H9 (cell line): ENCODE data around the gene BEX3. TPM values are rescaled to one million over a fixed set of nuclear protein-coding genes. Genes with fewer than 3 reads are reported as not detected.

Experiments used
- DNase-seq: peaks from one replicate; pipeline ENCODE4 v3.0.0-alpha.2; 2017
- H2AFZ ChIP-seq: one replicate; pipeline ENCODE4 v1.6.1; 2013; ENCODE audit warnings: mild to moderate bottlenecking, low read length, control low read depth, moderate library complexity
- H2AK5ac ChIP-seq: 2 replicates; pipeline ENCODE4 v1.6.1; 2013; ENCODE audit warnings: low read length, control low read depth, mixed read lengths; ENCODE audit not compliant: insufficient read length
- H2BK120ac ChIP-seq: one replicate; pipeline ENCODE4 v1.6.1; 2013; ENCODE audit warnings: low read depth, mild to moderate bottlenecking, low read length, control low read depth, inconsistent platforms; ENCODE audit not compliant: poor library complexity, severe bottlenecking
- H2BK12ac ChIP-seq: 2 replicates; pipeline ENCODE4 v1.6.1; 2013; ENCODE audit warnings: low read length, control low read depth, mixed read lengths, low read depth; ENCODE audit not compliant: insufficient read length
- H2BK15ac ChIP-seq: 2 replicates; pipeline ENCODE4 v1.6.1; 2013; ENCODE audit warnings: low read depth, low read length, control low read depth
- H2BK20ac ChIP-seq: one replicate; pipeline ENCODE4 v1.6.1; 2013; ENCODE audit warnings: low read depth, mild to moderate bottlenecking, low read length, control low read depth, inconsistent platforms; ENCODE audit not compliant: poor library complexity, severe bottlenecking
- H2BK5ac ChIP-seq: 2 replicates; pipeline ENCODE4 v1.6.1; 2013; ENCODE audit warnings: low read length, control low read depth, mixed read lengths; ENCODE audit not compliant: insufficient read length
- H3K14ac ChIP-seq: 2 replicates; pipeline ENCODE4 v1.6.1; 2013; ENCODE audit warnings: low read length, control low read depth; ENCODE audit not compliant: insufficient read depth
- H3K18ac ChIP-seq: 2 replicates; pipeline ENCODE4 v1.6.1; 2013; ENCODE audit warnings: low read depth, mild to moderate bottlenecking, mixed read lengths, low read length, control low read depth; ENCODE audit not compliant: insufficient read length
- H3K23ac ChIP-seq: 2 replicates; pipeline ENCODE4 v1.6.1; 2013; ENCODE audit warnings: low read length, control low read depth, mixed read lengths, low read depth; ENCODE audit not compliant: insufficient read length
- H3K23me2 ChIP-seq: 2 replicates; pipeline ENCODE4 v1.6.1; 2013; ENCODE audit warnings: low read depth, mild to moderate bottlenecking, mixed read lengths, low read length, control low read depth; ENCODE audit not compliant: insufficient read length, poor library complexity, severe bottlenecking
- H3K27ac ChIP-seq: 2 replicates; pipeline ENCODE4 v1.5.1; 2013; ENCODE audit warnings: low read length, control low read depth, mixed read lengths, low read depth; ENCODE audit not compliant: insufficient read length
- H3K27me3 ChIP-seq: 2 replicates; pipeline ENCODE4 v1.6.1; 2013; ENCODE audit warnings: low read length, control low read depth, inconsistent platforms; ENCODE audit not compliant: insufficient read depth
- H3K4ac ChIP-seq: 2 replicates; pipeline ENCODE4 v1.6.1; 2013; ENCODE audit warnings: low read depth, mild to moderate bottlenecking, control low read depth, inconsistent platforms, low read length, moderate library complexity
- H3K4me1 ChIP-seq: 2 replicates; pipeline ENCODE4 v1.6.1; 2013; ENCODE audit warnings: low read length, control low read depth, inconsistent platforms; ENCODE audit not compliant: insufficient read depth
- H3K4me2 ChIP-seq: 2 replicates; pipeline ENCODE4 v1.6.1; 2013; ENCODE audit warnings: low read length, control low read depth, mixed read lengths; ENCODE audit not compliant: insufficient read length, insufficient read depth
- H3K56ac ChIP-seq: 2 replicates; pipeline ENCODE4 v1.6.1; 2013; ENCODE audit warnings: low read depth, mild to moderate bottlenecking, mixed read lengths, low read length, control low read depth; ENCODE audit not compliant: insufficient read length
- H3K79me1 ChIP-seq: 2 replicates; pipeline ENCODE4 v1.6.1; 2013; ENCODE audit warnings: low read depth, mild to moderate bottlenecking, moderate library complexity, low read length, control low read depth, inconsistent platforms; ENCODE audit not compliant: insufficient read depth, poor library complexity, severe bottlenecking
- H3K79me2 ChIP-seq: 2 replicates; pipeline ENCODE4 v1.6.1; 2013; ENCODE audit warnings: low read length, control low read depth, inconsistent platforms; ENCODE audit not compliant: insufficient read depth
- H3K9ac ChIP-seq: 2 replicates; pipeline ENCODE4 v1.6.1; 2013; ENCODE audit warnings: low read length, control low read depth, mixed read lengths; ENCODE audit not compliant: insufficient read length; ENCODE audit errors: extremely low read depth
- H3K9me3 ChIP-seq: one replicate; pipeline ENCODE4 v1.6.1; 2013; ENCODE audit warnings: low read depth, low read length, inconsistent platforms; ENCODE audit not compliant: control insufficient read depth
- H3T11ph ChIP-seq: one replicate; pipeline ENCODE4 v1.6.1; 2013; ENCODE audit warnings: mild to moderate bottlenecking, low read length, control low read depth, inconsistent platforms
- H4K20me1 ChIP-seq: one replicate; pipeline ENCODE4 v1.6.1; 2013; ENCODE audit not compliant: control insufficient read depth, insufficient read length, insufficient read depth
- H4K5ac ChIP-seq: 2 replicates; pipeline ENCODE4 v1.6.1; 2013; ENCODE audit warnings: low read depth, mild to moderate bottlenecking, mixed read lengths, low read length, control low read depth; ENCODE audit not compliant: insufficient read length
- H4K8ac ChIP-seq: replicated peaks from 2 replicates; pipeline ENCODE4 v1.6.1; 2013; ENCODE audit warnings: low read length, control low read depth, mixed read lengths, low read depth; ENCODE audit not compliant: insufficient read length
- H4K91ac ChIP-seq: 2 replicates; pipeline ENCODE4 v1.6.1; 2013; ENCODE audit warnings: low read depth, mild to moderate bottlenecking, moderate library complexity, mixed read lengths, low read length, control low read depth; ENCODE audit not compliant: insufficient read length
- H3K27ac Mint-ChIP-seq, 3 experiments: 2 replicates in 2 of 3; 3 replicates in 1 of 3; pipeline ENCODE4 v1.8.0; 2020 to 2021; ENCODE audit warnings: mixed read lengths in 3 of 3, mild to moderate bottlenecking in 1 of 3, moderate library complexity in 1 of 3
- H3K27me3 Mint-ChIP-seq: 2 replicates; pipeline ENCODE4 v1.8.0; 2021; ENCODE audit warnings: low read depth, mild to moderate bottlenecking, moderate library complexity, mixed read lengths
- H3K36me3 Mint-ChIP-seq, 3 experiments: 2 replicates in 2 of 3; 3 replicates in 1 of 3; pipeline ENCODE4 v1.8.0; 2020 to 2021; ENCODE audit warnings: low read depth in 3 of 3, mixed read lengths in 3 of 3; ENCODE audit not compliant: insufficient read depth in 1 of 3
- H3K4me1 Mint-ChIP-seq, 2 experiments: 2 replicates each; pipeline ENCODE4 v1.8.0; 2020; ENCODE audit warnings: mixed read lengths in 2 of 2
- H3K4me3 Mint-ChIP-seq, 2 experiments: 2 replicates in 1 of 2; 3 replicates in 1 of 2; pipeline ENCODE4 v1.8.0; 2020 to 2021; ENCODE audit warnings: mild to moderate bottlenecking in 2 of 2, mixed read lengths in 2 of 2, moderate library complexity in 1 of 2
- H3K9me3 Mint-ChIP-seq, 2 experiments: 2 replicates in 1 of 2; 3 replicates in 1 of 2; pipeline ENCODE4 v1.8.0; 2020; ENCODE audit warnings: mild to moderate bottlenecking in 2 of 2, mixed read lengths in 2 of 2, moderate library complexity in 1 of 2
- WGBS: extraction: QIAGEN DNeasy Blood & Tissue Kit; methylation state at CpG from one replicate; pipeline ENCODE4 v1.1.7; 2013; ENCODE audit warnings: missing lambda C conversion rate, low lambda C conversion rate, mixed read lengths; ENCODE audit not compliant: insufficient read length; ENCODE audit errors: extremely low coverage; 5-methylcytosine and 5-hydroxymethylcytosine counted together
- total RNA-seq: library from RNA; stranded (reverse); gene quantifications from 2 replicates; pipeline ENCODE4 v1.2.1, GENCODE V29; 2021
- TF ChIP-seq, protein P1 (sequence below): fragments of 200-600 bp; sonication (generic); conservative IDR thresholded peaks from 3 replicates; pipeline ENCODE4 v1.8.0; 2021; ENCODE audit warnings: antibody characterized with exemption, mild to moderate bottlenecking

BEX3 gene
- total RNA-seq, 1 experiment from 2014 or later, result 305 TPM

DNA sequence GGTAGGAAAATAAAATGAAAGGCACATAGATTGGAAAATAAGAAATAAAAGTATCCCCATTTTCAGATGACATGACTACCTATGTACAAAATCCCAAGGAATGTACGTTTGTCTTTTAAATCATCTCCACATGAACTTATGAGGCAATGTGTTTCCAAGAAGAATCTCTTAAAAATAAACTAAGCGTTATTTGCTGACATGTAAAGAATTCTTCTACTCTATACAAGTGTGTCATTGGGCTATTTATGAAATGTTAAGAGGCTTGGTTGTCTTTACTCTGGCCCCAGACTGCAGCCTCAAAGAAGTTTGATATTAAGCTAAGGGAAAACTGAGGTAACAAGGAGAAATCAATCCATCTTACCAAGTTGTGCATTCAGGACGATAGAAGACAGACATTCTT is 17.1 kb downstream of the BEX3 start:
- H2BK5ac ChIP-seq, result no peak overlapping the region
- H2BK120ac ChIP-seq, result no peak overlapping the region
- H3K18ac ChIP-seq, result no peak overlapping the region
- no peak overlapping the region for H2BK20ac ChIP-seq
- H3T11ph ChIP-seq, result no peak overlapping the region
- no CpG with 5 or more reads among the region's 3 CpGs for WGBS
- H4K8ac ChIP-seq, result no peak overlapping the region
- TF ChIP-seq, protein P1, sequence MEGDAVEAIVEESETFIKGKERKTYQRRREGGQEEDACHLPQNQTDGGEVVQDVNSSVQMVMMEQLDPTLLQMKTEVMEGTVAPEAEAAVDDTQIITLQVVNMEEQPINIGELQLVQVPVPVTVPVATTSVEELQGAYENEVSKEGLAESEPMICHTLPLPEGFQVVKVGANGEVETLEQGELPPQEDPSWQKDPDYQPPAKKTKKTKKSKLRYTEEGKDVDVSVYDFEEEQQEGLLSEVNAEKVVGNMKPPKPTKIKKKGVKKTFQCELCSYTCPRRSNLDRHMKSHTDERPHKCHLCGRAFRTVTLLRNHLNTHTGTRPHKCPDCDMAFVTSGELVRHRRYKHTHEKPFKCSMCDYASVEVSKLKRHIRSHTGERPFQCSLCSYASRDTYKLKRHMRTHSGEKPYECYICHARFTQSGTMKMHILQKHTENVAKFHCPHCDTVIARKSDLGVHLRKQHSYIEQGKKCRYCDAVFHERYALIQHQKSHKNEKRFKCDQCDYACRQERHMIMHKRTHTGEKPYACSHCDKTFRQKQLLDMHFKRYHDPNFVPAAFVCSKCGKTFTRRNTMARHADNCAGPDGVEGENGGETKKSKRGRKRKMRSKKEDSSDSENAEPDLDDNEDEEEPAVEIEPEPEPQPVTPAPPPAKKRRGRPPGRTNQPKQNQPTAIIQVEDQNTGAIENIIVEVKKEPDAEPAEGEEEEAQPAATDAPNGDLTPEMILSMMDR, result no peak
- no peak overlapping the region for H3K9ac ChIP-seq
- H2AK5ac ChIP-seq, result no peak overlapping the region
- H3K27me3 ChIP-seq, result no peaks in the 10 kb centered on the region
- Mint-ChIP-seq H3K27me3 (peaks cover 4% of the 10 kb centered on the region), H3K36me3 (no peaks in the 10 kb centered on the region), H3K9me3 (peaks cover 0 to 64% of the 10 kb centered on the region in 2 experiments; a peak in 3 of 5 replicates), H3K27ac (no peak overlapping the region), H3K4me3 (no peak overlapping the region), H3K4me1 (peaks cover 0 to 4% of the 10 kb centered on the region in 2 experiments; a peak in 2 of 4 replicates)
- no peaks in the 10 kb centered on the region for H3K9me3 ChIP-seq
- no peak overlapping the region for H3K4me2 ChIP-seq
- no peaks in the 10 kb centered on the region for H3K79me1 ChIP-seq
- no peak overlapping the region for H3K4ac ChIP-seq
- H2BK15ac ChIP-seq, result no peak overlapping the region
- no peak overlapping the region for H4K91ac ChIP-seq
- H3K79me2 ChIP-seq, result no peaks in the 10 kb centered on the region
- no peaks in the 10 kb centered on the region for H3K23me2 ChIP-seq
- no peak overlapping the region for H3K23ac ChIP-seq
- H3K27ac ChIP-seq, result no peak overlapping the region
- H3K56ac ChIP-seq, result no peak overlapping the region
- H2BK12ac ChIP-seq, result no peak overlapping the region
- no peak overlapping the region for H2AFZ ChIP-seq
- DNase-seq, result no peak
- no peak overlapping the region for H4K5ac ChIP-seq
- no peaks in the 10 kb centered on the region for H4K20me1 ChIP-seq
- H3K14ac ChIP-seq, result no peak overlapping the region
- H3K4me1 ChIP-seq, result no peaks in the 10 kb centered on the region
